ENCODE data around the gene UBE4B.
"Not testable (repeated sequence)": the region's sequence is repeated elsewhere in the genome, so short reads cannot be mapped to it uniquely, and the experiment has no call there.

UBE4B gene

GRCh38 chr1:10032590-10033358 lies at the start of gene UBE4B:
Gene UBE4B, plus strand, starts transcription at chr1:10032958. Its CDS starts 713 bp downstream, at chr1:10033671.
- peak; percentile 93 to 99 (median 96) for DNase-seq

DNA sequence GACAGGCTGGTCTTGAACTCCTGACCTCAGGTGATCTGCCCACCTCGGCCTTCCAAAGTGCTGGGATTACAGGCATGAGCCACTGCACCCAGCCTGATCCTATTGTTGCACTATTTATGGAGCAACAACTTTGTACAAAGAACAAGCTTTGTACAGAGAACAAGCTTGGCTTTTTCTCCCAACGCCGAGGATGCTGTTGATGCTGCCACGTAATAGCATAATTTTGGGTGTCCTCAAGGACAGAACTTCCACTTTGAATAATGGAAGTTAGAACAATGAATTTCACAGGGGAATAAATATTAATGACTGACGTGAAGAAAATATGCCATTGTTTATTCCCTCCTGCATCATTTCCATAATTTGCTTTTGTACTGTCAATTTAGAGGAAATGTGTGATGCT lies 48.5 kb upstream of the UBE4B start:
- no peak for DNase-seq

- DNase-seq, result no peak
Observed at GRCh38 chr1:9985001-9985400, 47.8 kb upstream of the UBE4B start.

DNA sequence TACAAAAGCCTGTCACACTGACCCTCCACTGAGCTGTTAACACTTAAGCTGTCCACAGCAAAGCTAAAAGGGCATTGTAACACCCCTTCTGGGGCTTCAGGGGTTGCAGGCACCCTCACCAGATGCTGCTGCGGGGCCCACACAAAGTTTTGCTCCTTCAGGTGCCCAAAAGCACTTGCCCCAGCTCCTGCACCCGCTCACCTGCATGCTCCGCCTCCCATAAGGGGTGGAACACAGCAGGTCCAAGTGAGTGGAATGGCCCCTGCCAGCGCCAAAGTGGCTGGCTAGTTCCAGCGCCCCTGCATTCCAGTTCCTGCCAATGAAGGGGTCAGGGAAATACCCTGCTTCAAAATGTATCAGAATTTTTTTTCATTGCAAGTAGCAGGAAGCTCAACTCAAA lies 43.0 kb upstream of the UBE4B start:
- no peak for DNase-seq

DNA sequence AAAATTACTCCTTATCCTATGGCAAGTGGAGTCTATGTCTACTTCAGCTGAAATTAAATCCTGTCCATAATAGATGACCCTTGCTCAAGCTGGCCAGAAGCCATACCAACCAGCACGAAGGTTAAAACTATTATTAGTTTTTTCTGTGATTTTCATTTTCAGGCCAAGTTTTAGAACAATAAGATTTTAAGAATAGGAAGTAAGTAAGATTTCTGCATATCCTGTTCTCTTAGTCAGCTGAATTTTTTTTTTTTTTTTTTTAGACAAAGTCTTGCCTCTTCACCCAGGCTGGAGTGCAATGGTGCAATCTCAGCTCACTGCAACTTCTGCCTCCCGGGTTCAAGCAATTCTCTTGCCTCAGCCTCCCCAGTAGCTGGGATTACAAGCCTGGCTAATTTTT lies 41.8 kb upstream of the UBE4B start:
- DNase-seq, result no peak

DNA sequence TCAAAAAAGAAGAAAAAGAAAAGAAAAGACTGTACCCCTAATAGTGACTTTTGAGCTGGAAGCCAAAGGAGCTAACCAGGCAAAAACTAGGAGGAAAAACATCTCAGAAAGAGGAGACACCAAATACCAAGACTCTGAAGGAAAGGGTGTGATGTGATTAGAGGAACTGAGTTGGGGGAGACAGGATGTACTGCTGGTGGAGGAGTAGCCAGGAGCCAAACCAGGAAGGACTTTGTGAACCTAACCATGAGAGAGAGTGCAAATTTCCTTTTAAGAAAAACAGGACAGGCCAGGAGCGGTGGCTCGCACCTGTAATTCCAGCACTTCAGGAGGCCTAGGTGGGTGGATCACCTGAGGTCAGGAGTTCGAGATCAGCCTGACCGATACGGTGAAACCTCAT lies 39.8 kb upstream of the UBE4B start:
- no peak for DNase-seq

DNA sequence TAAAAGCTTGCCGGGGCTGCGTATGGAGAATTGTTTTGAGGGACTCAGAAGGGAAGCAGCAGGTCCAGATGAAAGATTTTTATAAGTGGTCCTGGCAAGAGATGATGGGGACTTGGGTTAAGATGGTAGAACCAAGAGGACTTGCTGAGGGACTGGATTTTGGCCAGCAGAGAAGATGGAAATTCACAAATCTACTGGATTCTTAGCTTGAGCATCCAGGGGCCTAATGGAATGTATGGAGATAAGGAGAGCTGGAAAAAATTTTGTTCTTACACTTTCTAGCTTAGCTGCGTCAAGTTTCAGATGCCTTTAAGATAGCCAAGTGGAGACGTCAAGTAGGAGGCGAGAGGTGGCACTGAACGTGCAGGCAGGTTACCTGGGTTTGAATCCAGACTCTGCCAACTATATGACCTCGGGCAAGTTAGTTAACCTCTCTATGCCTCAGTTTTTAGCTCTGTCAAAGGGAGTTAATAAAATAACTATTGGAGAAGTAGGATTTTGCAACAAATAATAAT lies 39.1 kb upstream of the UBE4B start:
- no peak for DNase-seq

- DNase-seq, result no peak
Observed at GRCh38 chr1:9996624-9997582, 35.9 kb upstream of the UBE4B start, which contains the start of gene RBP7. Gene RBP7, plus strand, starts transcription at chr1:9997228. Its CDS starts 31 bp downstream, at chr1:9997259.

DNA sequence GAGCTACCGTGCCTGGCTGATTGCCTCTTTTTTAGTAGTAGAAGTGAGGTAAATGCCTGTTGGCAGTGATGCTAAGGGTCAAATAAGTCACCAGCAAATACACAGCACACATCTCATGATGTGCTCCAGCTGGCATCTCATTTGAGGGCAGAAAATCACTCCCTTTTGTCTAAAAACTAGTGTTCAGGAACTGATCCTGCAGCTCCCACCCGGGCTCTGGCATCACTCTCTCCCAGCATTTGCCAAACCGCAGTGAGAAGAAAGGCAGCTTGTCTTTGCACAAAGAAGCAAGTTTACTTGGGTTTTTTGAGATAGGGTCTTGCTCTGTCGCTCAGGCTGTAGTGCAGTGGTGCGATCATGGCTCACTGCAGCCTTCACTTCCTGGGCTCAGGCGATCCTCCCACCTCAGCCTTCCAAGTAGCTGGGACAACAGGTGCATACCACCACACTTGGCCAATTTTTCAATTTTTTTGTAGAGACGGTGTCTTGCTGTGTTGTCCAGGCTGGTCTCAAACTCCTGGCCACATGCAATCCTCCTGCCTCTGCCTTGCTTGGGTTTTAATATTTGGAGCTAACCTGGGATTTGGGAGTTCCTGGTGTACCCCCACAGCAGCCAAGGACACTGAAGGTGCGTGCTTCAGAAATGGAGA lies 31.6 kb upstream of the UBE4B start:
- no peak for DNase-seq

- not testable (repeated sequence) for DNase-seq
Observed at GRCh38 chr1:10005248-10005647, 27.5 kb upstream of the UBE4B start.

GRCh38 chr1:10007169-10007568 lies 25.6 kb upstream of the UBE4B start:
- no peak for DNase-seq

GRCh38 chr1:10014016-10014415 lies 18.7 kb upstream of the UBE4B start:
- DNase-seq, result no peak

DNA sequence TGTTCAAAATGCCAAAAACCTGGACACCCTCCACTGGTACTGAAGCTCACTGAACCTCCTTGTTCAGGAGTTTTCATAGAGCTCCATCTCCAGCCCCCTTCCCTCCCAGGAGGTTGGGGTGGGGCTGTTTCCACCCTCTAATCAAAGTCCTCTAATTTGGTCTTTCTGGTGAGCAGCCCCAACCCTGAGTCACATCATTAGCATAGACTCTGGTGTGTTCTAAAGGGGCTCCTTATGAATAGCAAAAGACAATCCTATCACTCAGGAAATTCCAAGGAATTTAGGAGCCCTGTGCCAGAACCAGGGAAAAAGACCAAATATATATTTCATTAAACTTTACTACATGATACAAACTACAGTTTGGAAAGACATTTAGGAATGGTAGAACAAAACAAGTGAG lies 13.2 kb upstream of the UBE4B start:
- DNase-seq, result no peak

DNA sequence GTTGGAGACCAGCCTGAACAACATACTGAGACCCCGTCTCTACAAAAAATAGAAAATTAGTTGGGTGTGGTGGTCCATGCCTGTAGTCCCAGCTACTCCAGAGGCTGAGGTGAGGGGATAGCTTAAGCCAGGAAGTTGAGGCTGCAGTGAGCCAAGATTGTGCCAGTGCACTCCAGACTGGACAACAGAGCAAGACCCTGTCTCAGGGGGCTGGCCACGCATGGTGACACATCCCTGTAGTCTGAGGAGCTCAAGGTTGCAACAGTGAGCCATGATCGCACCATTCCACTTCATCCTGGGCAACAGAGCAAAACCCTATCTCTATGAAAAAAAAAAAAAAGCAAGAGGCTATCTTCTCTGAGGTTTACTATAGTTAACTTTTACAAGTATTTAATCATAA lies 12.7 kb upstream of the UBE4B start:
- DNase-seq, result no peak

- not testable (repeated sequence) for DNase-seq
Observed at GRCh38 chr1:10020678-10021077, 12.1 kb upstream of the UBE4B start.

- not testable (repeated sequence) for DNase-seq
Observed at GRCh38 chr1:10021992-10022391, 10.8 kb upstream of the UBE4B start.

DNA sequence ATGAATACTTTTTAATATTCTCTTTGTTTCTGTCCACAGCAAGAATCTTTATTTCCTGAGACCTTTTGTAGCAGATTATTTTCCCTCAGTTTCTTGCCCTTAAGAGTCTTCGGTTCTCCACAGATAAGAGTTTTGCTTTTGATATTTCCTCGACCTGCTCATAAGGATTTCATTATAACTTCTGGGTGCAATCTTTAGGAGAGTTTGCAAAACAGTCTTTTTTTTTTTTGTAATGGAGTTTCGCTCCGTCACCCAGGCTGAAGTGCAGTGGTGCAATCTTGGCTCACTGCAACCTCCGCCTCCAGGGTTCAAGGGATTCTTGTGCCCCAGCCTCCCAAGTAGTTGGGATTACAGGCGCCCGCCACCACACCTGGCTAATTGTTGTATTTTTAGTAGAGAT lies 10.1 kb upstream of the UBE4B start:
- DNase-seq, result no peak

- DNase-seq, result no peak
Observed at GRCh38 chr1:10025354-10025753, 7.4 kb upstream of the UBE4B start.

DNA sequence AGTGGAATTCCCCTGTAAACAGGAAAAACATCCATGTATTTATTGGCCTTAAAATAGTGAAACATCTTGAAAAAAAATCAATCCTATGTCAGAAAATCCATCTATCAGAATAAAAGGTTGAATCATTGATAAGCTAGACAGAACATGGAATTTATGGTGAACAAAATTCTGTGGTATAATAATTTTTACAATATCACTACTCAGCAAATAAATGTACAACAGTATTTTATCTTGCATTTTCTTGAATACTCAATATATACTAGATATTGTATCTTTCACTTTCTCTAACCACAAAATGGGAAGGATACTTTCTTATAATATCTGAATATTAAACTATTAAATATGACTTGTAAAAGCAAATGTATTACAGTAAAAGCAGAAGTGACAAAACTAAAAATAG lies 5.7 kb upstream of the UBE4B start:
- DNase-seq, result no peak

GRCh38 chr1:10028956-10029500 lies 3.7 kb upstream of the UBE4B start:
- DNase-seq, result not testable (repeated sequence)

- DNase-seq, result no peak
Observed at GRCh38 chr1:10031461-10031860, 1.3 kb upstream of the UBE4B start.

DNA sequence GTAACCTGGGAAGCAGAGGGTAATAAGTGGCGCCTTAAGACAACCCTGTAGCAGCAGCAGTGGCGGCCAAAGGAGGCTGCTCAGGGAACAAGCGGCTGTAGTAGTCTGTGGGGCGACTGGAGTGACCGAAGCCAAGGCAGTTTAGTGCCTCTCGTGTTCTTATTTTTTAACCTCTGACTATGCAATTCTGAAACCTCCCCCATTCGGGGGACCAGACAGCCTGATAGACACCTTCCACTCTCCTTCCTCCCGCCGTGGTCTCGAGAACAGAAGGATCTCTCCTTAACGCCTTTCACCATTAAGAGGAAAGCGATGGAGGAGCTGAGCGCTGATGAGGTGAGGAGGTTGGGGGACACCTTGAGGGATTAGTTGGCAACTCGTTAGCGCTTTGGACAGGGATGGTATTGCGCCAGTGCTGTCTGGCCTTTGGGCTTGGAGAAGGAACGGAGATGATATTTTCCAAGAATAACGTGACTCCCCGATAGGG lies 644 bp downstream of the UBE4B start:
- no peak for DNase-seq

DNA sequence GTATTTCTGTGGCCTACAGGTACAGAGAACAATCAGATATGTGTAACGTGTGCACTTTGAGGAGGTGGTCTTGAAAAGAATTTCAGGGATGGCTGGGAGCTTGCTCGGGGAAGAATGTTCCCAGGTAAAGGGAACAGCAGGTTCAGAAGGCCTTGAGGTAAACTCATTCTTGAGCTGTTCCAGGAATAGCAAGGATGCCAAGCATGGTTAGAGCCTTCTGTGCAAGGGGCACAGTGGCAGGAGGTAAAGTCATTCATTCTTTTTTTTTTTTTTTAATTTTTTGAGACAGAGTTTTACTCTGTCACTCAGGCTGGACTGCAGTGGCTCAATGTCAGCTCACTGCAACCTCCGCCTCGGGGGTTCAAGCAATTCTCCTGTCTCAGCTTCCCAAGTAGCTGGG lies 10.0 kb downstream of the UBE4B start:
- DNase-seq, result no peak

Data from activated CD4-positive, CD25-positive, alpha-beta regulatory T cell (primary cell).